Fibroblast of lung (primary cell): ENCODE data around the gene AXIN2. TPM values are rescaled to one million over a fixed set of nuclear protein-coding genes. Genes with fewer than 3 reads are reported as not detected.

Experiments used
- DNase-seq, 2 donors: peaks; one replicate each; pipeline versions ENCODE4 v3.0.0 to v3.0.0-alpha.2; 2010; ENCODE audit warnings: low read depth in 2 of 2
- H2AFZ ChIP-seq: 2 replicates; pipeline ENCODE4 v1.5.1; 2012; ENCODE audit warnings: low read length, control low read depth, inconsistent platforms
- H3K27ac ChIP-seq: 2 replicates; pipeline ENCODE4 v1.5.1; 2011; ENCODE audit warnings: low read length, control low read depth; ENCODE audit not compliant: insufficient read depth
- H3K27me3 ChIP-seq: 2 replicates; pipeline ENCODE4 v1.5.1; 2011; ENCODE audit warnings: mild to moderate bottlenecking, low read length; ENCODE audit not compliant: control insufficient read depth, insufficient read depth
- H3K36me3 ChIP-seq: 2 replicates; pipeline ENCODE4 v1.5.1; 2011; ENCODE audit warnings: low read length; ENCODE audit not compliant: control insufficient read depth, insufficient read depth
- H3K4me1 ChIP-seq: 2 replicates; pipeline ENCODE4 v1.5.1; 2011; ENCODE audit warnings: low read length; ENCODE audit not compliant: control insufficient read depth, insufficient read depth; ENCODE audit errors: extremely low read depth
- H3K4me2 ChIP-seq: 2 replicates; pipeline ENCODE4 v1.5.1; 2011; ENCODE audit warnings: low read length, control low read depth; ENCODE audit not compliant: insufficient read depth; ENCODE audit errors: extremely low read depth
- H3K4me3 ChIP-seq, 4 experiments: fragments of 200-600 bp in 1 of 4; sonication (generic) in 1 of 4; replicated peaks in 1 of 4; 2 replicates each; pipeline ENCODE4 v1.5.1; 2011 to 2016; ENCODE audit warnings: low read length in 4 of 4, low read depth in 3 of 4, mild to moderate bottlenecking in 3 of 4, control low read depth in 2 of 4, inconsistent platforms in 1 of 4, mixed read lengths in 1 of 4; ENCODE audit not compliant: insufficient read depth in 1 of 4; ENCODE audit errors: control extremely low read depth in 1 of 4
- H3K79me2 ChIP-seq: 2 replicates; pipeline ENCODE4 v1.5.1; 2012; ENCODE audit warnings: mild to moderate bottlenecking, low read length, inconsistent platforms; ENCODE audit not compliant: control insufficient read depth, insufficient read depth
- H3K9ac ChIP-seq: 2 replicates; pipeline ENCODE4 v1.5.1; 2011; ENCODE audit warnings: mild to moderate bottlenecking, low read length, control low read depth; ENCODE audit not compliant: insufficient read depth
- H3K9me3 ChIP-seq: 2 replicates; pipeline ENCODE4 v1.5.1; 2012; ENCODE audit warnings: low read depth, low read length; ENCODE audit not compliant: control insufficient read depth, insufficient read depth
- H4K20me1 ChIP-seq: 2 replicates; pipeline ENCODE4 v1.5.1; 2011; ENCODE audit warnings: low read length; ENCODE audit not compliant: control insufficient read depth, insufficient read depth; ENCODE audit errors: extremely low read depth
- EZH2 ChIP-seq: IDR thresholded peaks from 2 replicates; pipeline ENCODE4 v1.5.1; 2012; ENCODE audit warnings: low read length, control low read depth, mild to moderate bottlenecking; ENCODE audit errors: missing control alignments
- polyA plus RNA-seq, 2 donors: library from polyadenylated mRNA; depleted of rRNA in 1 of 2; stranded (reverse) in 1 of 2; unstranded in 1 of 2; fragments of >200 nt; gene quantifications; 2 replicates each; pipeline ENCODE4 v1.2.1, GENCODE V29; 2011 to 2012; ENCODE audit warnings: missing spikeins in 1 of 2
- total RNA-seq: library from RNA; depleted of rRNA; stranded (reverse); fragments of >200 nt; gene quantifications from 2 replicates; pipeline ENCODE4 v1.2.1, GENCODE V29; 2014
- TF ChIP-seq, protein P1 (sequence below), 2 donors: IDR thresholded peaks in 1 of 2; conservative IDR thresholded peaks in 1 of 2; 1 replicate in 1 of 2; 2 replicates in 1 of 2; pipeline ENCODE4 v1.5.1; 2011 to 2012; ENCODE audit warnings: low read length in 2 of 2, control low read depth in 1 of 2, inconsistent platforms in 1 of 2, low read depth in 1 of 2, mild to moderate bottlenecking in 1 of 2

The AXIN2 gene
- total and polyA plus RNA-seq, 2 donors (not counting 1 experiment from before 2014, with no cell fraction given), result 1.8 to 2.0 TPM

DNA sequence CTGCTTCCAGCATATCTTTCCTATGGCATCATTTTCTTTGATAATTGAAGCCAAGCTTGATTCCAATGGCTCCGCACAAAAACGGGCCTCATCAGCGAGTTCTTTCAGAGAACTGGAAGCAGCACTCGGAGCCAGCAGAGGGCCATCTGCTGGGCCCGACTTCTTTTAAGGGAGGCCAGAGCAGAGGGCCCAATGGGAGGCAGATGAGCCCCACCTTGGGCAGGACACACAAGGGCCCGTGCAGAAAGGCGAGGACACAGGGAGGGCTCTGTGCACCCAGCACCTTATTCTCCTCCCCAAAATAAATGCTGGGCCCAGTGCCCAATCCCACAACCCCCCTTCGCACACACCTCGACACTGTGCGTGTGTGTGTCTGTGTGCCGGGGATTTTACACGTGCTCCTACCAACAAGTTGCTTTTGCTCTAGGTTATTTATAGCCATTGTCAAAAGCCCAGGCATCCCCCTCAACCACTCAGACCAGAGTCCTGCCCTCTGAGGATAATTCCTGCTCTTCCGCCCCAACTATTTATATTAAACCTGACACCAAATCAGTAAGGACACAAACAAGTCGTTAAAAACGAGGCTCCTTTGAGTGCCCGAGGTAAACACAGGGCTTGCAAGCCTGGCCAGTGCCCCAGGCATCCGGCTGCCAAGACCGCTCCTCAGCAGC, 6.8 kb downstream of the AXIN2 start:
- H3K9ac ChIP-seq, result no peak overlapping the region
- peaks cover 4% of the 10 kb centered on the region for H3K27me3 ChIP-seq
- no peaks in the 10 kb centered on the region for H3K36me3 ChIP-seq
- H3K4me2 ChIP-seq, result peak overlapping the region; percentile 46
- no peaks in the 10 kb centered on the region for H3K79me2 ChIP-seq
- no peak overlapping the region for H3K27ac ChIP-seq
- H2AFZ ChIP-seq, result no peak overlapping the region
- H3K4me3 ChIP-seq, result peak overlapping the region in 1 of 4 experiments; percentile 6
- TF ChIP-seq, protein P1, sequence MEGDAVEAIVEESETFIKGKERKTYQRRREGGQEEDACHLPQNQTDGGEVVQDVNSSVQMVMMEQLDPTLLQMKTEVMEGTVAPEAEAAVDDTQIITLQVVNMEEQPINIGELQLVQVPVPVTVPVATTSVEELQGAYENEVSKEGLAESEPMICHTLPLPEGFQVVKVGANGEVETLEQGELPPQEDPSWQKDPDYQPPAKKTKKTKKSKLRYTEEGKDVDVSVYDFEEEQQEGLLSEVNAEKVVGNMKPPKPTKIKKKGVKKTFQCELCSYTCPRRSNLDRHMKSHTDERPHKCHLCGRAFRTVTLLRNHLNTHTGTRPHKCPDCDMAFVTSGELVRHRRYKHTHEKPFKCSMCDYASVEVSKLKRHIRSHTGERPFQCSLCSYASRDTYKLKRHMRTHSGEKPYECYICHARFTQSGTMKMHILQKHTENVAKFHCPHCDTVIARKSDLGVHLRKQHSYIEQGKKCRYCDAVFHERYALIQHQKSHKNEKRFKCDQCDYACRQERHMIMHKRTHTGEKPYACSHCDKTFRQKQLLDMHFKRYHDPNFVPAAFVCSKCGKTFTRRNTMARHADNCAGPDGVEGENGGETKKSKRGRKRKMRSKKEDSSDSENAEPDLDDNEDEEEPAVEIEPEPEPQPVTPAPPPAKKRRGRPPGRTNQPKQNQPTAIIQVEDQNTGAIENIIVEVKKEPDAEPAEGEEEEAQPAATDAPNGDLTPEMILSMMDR (conservative IDR thresholded peaks at IDR 0.05 in 1 of 2, IDR thresholded peaks at IDR 0.05 in 1 of 2; ENCODE audit: low read depth in 1 of 2, low read length in 2 of 2), result peak; percentile 30 to 34
- no peak for TF ChIP-seq EZH2
- H3K9me3 ChIP-seq, result no peaks in the 10 kb centered on the region
- H3K4me1 ChIP-seq, result peaks cover 30% of the 10 kb centered on the region
- no peaks in the 10 kb centered on the region for H4K20me1 ChIP-seq
- peak; percentile 50 to 58 for DNase-seq

DNA sequence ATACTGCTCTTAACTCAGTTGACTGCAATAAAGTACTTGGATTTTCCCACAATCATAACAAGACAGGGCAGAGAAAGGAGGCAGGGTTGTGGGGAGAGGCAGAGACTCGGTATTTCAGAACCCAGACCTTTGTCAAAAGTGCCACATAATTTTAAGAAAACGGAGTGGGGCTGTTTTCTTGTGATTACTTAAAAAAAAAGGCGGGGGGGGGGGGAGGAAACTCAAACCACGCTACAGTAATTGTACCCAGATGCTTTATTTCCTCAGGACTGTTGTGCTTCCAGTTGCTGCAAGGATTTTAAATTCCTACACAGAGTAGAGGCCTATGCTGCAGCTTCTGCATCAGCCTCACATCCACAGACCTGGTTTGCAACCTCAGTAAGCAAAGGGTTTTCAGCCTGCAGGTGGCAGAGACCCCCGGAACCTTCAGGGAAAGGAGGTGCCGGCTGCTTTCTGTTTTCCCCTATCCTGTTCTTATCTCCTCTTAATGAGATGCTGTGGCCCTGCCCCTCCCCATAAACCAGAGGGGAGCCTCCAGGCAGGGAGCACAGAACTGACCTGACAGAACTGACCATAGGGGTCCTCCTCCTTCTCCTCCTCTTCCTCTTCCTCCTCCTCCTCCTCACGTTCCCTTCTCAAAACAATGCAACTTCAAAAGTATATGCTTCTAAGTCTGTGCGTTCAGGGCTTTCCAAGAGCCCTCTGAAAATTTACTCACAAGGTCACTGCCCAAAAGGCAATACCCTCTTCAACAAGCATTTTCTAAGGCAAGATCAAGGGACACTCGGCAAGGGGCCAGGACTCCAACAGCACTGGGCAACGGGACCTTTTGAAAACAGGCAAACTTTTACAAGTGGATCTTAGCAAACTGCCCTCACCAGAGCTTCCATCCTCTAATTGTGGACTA, 7.5 kb downstream of the AXIN2 start:
- H3K27me3 ChIP-seq, result peaks cover 4% of the 10 kb centered on the region
- peak overlapping the region in 1 of 4 experiments; percentile 27 for H3K4me3 ChIP-seq
- H3K4me2 ChIP-seq, result peak overlapping the region; percentile 73
- no peaks in the 10 kb centered on the region for H3K9me3 ChIP-seq
- H2AFZ ChIP-seq, result no peak overlapping the region
- no peaks in the 10 kb centered on the region for H3K79me2 ChIP-seq
- H3K27ac ChIP-seq, result peak overlapping the region; percentile 62
- H3K36me3 ChIP-seq, result no peaks in the 10 kb centered on the region
- no peak overlapping the region for H3K9ac ChIP-seq
- DNase-seq, result no peak
- H3K4me1 ChIP-seq, result peaks cover 30% of the 10 kb centered on the region
- TF ChIP-seq EZH2, result no peak
- TF ChIP-seq, protein P1 (conservative IDR thresholded peaks at IDR 0.05 in 1 of 2, IDR thresholded peaks at IDR 0.05 in 1 of 2; ENCODE audit: low read depth in 1 of 2, low read length in 2 of 2), result no peak
- H4K20me1 ChIP-seq, result no peaks in the 10 kb centered on the region

DNA sequence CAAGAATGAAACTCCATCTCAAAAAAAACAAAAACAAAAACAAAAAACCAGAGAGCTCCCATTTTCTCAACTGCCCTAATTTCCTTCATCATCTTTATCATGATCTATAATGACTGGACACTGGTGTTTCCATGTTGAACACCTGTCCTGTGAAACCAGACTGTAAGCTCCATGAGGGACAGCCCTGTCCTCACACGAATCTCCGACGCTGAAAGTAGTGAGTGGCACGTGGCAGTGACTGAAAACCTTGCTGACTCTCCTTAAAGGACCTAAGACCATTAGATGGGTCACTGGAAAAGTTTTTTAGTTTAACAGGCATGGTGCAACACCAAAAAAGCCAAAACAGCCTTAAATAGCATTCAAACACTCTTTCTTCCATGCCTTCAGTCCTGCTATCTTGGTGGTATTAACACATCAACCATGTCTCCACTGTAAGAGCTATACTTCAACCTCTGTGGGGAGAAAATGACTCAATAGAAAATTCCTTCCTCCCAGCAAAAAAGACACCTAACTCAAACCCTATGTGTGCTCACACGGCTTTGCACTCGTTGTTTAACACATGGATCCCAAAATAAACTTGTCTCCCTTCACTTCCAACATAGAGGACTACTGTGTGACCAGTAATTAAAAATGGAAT, 8.3 kb downstream of the AXIN2 start:
- H4K20me1 ChIP-seq, result no peaks in the 10 kb centered on the region
- H3K79me2 ChIP-seq, result no peaks in the 10 kb centered on the region
- peaks cover 28% of the 10 kb centered on the region for H3K4me1 ChIP-seq
- H3K27me3 ChIP-seq, result peaks cover 2% of the 10 kb centered on the region
- TF ChIP-seq, protein P1 (conservative IDR thresholded peaks at IDR 0.05 in 1 of 2, IDR thresholded peaks at IDR 0.05 in 1 of 2; ENCODE audit: low read depth in 1 of 2, low read length in 2 of 2), result no peak
- TF ChIP-seq EZH2, result no peak
- DNase-seq, result peak in 1 of 2 donors; percentile 91
- peak overlapping the region in 1 of 4 experiments; percentile 27 for H3K4me3 ChIP-seq
- H2AFZ ChIP-seq, result no peak overlapping the region
- H3K4me2 ChIP-seq, result peak overlapping the region; percentile 73
- H3K36me3 ChIP-seq, result no peaks in the 10 kb centered on the region
- no peaks in the 10 kb centered on the region for H3K9me3 ChIP-seq
- H3K9ac ChIP-seq, result no peak overlapping the region
- H3K27ac ChIP-seq, result peak overlapping the region; percentile 62
